C1 segment of cervical spinal cord (tissue), 14 donors: Measurements from ENCODE around the gene NACC1.
"Not testable (repeated sequence)": the region's sequence is repeated elsewhere in the genome, so short reads cannot be mapped to it uniquely, and the experiment has no call there.

Source experiments
- DNase-seq, 14 donors: peaks; one replicate each; lab custom pipeline; 2025; lab: John Stamatoyannopoulos, UW

The NACC1 gene

DNA sequence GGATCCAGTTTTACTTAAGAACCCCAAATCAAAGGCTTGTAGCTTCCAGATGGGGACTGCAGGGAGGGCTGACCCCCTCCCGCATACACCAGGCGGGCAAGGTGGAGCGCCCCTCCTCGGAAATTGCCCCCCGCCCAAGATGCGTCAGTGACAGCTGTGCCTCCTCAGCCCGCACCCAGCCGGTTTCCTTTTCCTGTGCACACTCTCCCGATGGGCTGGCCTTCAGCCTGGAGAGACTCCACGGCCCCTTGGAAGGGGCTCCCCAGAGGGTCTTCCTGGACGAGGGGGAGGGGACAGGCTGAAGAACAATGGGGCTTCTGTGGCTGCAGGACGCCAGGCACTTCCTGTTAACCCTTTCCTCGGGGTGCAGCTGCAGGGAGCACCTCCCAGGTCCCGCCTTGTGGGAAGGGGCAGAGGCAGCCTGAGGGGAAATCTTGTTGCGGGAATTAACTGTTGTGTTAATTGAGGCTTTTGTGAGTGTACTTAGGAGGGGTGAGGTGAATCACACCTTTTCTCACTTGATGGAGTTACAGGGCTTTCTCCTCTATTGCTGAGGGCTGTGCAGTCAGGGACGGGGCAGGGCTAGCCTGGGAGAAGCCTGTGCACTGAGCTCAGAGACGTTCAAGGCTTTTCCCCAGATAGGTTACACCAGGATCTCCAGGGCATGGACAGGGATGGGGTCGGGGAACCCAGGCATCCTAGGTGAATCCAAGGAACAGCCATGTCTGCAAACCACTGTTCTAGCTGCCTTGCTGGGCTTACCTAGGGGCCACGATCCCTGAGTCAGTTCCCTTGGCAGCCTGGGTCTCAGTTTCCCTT is 46.5 kb downstream of the NACC1 start:
- DNase-seq = peak in 5 of 14 donors; percentile 37 to 71 (median 48)

DNA sequence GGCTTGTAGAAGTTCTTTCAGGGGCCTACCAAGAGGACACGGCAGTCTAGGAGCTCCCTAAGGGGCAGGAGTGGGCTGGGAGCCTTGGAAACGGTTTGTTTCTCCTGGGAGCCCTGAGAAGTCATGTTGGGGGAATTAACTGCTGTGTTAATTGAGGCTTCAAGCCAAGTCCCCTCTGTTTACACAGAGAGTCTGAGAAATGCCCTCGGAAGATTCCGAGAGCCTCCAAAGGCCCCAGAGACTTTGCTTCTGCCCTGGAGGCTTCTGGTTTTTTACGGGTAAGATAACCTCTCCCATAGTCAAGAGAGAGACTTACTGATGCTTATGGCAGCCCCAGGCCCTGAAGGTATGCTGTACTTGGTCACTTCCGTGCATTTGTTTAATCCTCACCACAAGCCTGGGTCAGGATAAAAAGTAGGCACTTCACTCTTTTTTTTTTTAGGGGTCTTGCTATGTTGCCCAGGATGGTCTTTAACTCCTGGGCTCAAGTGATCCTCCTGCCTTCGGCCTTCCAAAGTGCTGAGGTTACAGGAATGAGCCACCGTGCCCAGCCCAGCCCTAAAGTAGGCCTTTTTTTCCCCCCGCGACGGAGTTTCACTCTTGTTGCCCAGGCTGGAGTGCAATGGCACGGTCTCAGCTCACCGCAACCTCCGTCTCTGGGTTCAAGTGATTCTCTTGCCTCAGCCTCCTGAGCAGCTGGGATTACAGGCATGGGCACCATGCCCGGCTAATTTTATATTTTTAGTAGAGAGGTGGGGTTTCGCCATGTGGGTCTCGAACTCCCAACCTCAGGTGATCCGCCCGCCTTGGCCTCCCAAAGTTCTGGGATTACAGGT is 47.3 kb downstream of the NACC1 start:
- no peak for DNase-seq

DNA sequence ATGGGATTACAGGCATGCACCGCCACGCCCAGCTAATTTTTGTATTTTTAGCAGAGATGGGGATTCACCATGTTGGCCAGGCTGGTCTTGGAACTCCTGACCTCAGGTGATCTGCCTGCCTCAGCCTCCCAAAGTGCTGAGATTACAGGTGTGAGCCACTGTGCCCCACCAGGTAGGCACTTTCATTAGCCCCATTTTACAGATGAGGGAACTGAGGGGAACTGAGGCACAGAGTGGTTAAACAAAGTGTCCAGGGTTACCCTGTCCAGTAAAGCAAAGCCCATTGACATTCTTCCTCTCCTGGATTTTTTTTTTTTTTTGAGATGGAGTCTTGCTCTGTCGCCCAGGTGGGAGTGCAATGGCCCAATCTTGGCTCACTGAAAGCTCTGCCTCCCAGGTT is 48.1 kb downstream of the NACC1 start:
- not testable (repeated sequence) for DNase-seq

DNA sequence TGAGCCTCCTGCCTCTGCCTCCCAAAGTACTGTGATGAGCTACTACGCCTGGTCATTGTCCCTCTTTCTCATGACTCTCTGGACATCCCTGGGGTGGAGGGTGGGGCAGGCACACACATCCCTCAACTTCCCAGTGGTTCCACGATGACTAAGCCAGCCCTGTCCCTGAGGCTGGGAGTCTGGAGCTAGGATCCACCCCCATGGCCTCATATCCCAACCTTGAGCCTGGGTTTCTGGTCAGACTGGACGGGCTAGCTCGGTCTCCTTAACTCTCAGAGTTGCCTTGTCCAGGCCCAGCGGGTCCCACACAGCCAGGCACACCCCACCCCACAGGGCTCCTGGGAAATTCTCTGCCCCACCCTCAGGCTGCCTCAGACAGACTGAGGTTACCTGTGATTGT is 51.7 kb downstream of the NACC1 start:
- no peak for DNase-seq

DNA sequence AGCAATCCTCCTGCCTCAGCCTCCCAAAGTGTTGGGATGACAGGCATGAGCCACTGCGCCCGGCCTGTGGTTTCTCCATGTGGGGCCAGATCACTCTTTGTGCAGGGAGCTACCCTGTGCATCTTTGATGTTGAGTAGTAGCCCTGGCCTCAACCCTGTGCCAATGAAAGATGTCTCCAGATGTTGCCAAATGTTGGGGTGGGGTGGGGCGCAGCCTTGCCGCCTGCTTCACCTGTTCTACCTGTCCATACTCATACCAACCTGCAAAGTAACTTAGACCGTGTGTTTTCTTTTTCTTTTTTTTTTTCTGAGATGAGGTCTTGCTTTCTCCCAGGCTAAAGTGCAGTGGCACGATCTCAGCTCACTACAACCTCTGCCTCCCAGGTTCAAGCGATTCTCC is 53.1 kb downstream of the NACC1 start:
- no peak for DNase-seq

DNA sequence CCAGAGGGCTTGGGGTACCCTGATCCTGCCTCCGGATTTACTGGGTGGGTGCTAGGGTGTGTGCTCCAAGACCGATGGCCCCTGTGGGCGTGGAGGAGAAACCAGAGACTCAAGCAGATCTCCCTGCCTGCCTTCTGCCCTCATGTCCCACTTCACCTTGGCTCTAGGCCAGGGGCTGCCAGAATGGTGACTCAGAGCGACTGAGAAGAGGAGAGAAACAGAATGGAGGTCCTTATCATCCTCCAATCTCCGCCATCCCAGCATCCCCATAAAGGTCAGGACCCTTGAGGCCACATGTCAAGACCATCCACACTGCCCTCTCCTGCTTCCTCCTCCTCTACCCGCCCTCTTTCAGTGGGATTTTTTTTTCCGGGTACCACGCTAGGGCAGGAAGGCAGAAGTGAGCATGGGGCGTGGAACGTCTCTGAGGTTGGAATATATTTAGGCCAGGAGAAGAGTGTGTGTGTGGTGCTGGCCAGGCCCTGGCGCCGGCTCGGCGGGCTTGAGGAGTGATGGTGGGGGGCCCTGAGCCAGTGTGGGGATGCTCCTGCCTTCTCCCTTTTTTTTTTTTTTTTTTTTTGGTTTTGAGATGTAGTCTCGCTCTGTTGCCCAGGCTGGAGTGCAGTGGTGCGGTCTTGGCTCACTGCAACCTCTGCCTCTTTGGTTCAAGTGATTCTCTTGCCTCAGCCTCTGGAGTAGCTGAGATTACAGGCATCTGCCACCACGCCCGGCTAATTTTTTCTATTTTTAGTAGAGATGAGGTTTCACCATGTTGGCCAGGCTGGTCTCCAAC is 54.5 kb downstream of the NACC1 start:
- peak in 8 of 14 donors; percentile 1 to 60 (median 33) for DNase-seq

DNA sequence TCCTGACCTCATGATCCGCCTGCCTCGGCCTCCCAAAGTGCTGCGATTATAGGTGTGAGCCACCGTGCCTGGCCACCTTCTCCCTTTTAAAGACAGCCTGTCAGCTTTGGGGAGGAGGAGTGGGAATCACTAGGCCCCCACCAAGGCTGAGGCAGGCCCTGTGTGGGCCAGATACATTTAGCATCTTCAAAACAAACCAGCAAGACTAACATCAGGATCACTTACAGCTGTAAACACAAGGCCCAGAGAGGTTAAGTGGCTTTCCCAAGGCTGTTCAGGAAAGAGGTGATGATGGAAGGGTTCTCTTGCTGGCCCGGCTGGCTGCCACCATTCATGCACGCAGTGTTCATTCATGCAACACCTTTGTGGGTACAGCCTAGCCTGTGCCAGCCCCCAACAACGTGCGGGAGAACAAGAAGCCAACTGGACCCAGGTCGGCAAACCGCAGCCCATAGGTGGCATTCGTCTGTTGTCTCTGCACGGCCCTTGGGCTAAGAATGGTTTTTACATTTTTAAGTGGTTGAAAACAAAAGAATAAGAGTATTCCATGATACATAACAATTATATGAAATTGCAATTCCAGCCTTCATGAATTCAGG is 55.2 kb downstream of the NACC1 start:
- DNase-seq = no peak

DNA sequence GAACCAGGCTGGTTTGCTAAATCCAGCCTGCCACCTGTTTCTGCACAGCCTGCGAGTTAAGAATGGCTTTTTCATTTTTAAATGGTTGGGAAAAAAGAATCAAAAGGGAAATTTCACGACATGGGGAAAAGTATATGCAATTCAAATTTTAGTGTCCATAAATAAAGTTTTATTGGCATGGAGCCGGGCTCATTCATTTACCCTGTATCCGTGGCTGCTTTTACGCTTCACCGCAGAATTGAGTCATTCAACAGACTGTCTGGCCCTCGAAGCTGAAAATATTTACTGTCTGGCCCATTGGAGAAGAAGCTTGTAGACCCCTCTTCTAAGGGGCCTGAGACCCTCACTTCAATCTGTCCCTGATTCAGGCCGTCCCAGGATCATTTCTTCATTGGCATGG is 58.3 kb downstream of the NACC1 start:
- no peak for DNase-seq

DNA sequence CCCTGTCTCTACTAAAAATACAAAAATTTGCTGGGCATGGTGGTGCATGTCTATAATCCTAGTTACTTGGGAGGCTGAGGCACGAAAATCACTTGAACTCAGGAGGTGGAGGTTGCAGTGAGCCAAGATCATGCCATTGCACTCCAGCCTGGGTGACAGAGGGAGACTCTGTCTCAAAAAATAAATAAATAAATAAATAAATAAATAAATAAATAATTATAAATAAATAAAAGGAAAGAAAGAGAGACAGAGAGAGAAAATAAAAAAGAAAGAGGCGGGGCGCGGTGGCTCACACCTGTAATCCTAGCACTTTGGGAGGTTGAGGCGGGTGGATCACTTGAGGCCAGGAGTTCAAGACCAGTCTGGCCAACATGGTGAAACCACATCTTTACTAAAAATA is 59.5 kb downstream of the NACC1 start:
- not testable (repeated sequence) for DNase-seq

DNA sequence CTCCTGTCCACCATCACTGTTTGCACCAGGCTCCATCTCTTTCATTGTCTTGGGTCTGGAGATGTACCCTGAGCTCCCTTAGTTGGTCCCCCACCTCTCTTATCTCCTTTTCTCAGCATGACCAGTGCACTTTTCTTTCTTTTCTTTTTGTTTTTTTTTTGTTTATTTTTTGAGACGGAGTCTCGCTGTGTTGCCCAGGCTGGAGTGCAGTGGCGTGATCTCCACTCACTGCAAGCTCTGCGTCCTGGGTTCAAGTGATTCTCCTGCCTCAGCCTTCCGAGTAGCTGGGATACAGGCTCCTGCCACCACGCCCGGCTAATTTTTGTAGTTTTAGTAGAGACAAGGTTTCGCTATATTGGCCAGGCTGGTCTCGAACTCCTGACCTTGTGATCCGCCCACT is 60.2 kb downstream of the NACC1 start:
- DNase-seq = not testable (repeated sequence)

DNA sequence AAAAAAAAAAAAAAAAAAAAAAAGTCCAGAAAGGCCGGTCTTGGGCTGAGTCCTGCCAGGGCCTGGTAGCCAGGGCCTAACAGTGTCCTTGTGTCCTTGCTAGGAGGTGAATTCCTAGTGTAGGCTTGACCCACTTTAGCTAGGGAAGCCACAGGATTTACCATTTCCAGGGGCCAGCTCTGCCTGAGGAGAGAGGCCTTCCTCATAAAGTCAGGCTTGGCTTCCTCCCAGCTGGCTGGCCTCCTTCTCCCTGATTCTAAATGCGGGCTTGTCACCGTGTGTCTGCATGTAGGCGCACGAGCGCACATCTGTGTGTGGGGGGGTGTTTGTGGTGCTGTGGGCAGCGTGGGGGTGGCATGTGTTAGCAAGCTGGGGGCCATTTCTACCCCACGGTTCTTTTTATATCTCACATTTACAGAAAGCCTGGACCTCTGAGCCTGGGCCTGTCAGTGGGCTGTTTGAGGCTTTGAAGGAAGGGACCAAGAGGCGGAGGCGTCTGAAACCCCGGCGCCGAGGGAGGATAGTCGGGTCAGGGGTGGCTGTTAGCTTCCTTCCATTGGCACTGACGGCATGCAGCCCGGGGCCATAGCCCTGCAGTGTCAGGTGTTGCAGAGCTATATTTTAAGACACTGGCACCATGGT is 63.8 kb downstream of the NACC1 start:
- DNase-seq = peak in 11 of 14 donors; percentile 2 to 45 (median 21)

DNA sequence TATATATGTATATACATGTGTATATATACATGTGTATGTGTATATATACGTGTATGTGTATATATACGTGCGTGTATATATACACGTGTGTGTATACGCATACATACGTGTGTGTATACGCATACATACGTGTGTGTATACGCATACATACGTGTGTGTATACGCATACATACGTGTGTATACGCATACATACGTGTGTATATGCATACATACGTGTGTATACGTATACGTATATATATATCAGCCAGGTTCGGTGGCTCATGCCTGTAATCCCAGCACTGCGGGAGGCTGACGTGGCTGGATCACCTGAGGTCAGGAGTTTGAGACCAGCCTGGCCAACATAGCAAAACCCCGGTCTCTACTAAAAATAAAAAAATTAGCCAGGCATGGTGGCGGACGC is 66.9 kb downstream of the NACC1 start:
- DNase-seq = not testable (repeated sequence)

DNA sequence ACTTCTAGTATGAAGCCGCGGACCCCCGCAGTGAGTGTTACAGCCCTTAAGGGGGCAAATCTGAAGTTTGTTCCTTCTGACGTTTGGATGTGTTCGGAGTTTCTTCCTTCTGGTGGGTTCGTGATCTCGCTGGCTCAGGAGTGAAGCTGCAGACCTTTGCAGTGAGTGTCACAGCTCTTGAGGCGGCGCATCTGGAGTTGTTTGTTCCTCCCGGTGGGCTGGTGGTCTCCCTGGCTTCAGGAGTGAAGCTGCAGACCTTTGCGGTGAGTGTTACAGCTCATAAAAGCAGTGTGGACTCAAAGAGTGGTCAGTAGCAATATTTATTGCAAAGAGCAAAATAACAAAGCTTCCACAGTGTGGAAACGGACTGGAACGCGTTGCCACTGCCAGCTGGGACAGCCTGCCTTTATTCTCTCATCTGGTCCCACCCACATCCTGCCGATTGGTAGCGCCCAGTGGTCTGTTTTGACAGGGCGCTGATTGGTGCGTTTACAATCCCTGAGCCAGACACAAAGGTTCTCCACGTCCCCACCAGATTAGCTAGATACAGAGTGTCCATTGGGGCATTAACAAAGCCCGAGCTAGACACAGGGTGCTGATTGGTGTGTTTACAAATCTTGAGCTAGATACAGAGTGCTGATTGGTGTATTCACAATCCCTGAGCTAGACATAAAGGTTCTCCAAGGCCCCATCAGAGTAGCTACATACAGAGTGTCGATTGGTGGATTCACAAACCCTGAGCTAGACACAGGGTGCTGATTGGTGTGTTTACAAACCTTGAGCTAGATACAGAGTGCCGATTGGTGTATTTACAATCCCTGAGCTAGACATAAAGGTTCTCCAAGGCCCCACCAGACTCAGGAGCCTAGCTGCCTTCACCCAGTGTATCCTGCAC is 67.9 kb downstream of the NACC1 start:
- DNase-seq = peak in 4 of 14 donors; percentile 5 to 40 (median 12)

DNA sequence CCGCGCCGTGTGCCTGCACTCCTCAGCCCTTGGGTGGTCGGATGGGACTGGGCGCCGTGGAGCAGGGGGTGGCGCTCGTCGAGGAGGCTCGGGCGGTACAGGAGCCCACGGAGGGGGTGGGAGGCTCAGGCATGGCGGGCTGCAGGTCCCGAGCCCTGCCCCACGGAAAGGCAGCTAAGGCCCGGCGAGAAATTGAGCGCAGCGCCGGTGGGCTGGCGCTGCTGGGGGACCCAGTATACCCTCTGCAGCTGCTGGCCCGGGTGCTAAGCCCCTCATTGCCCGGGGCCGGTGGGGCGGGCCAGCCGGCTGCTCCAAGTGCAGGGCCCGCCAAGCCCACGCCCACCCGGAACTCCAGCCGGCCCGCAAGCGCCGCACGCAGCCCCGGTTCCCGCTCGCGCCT is 68.6 kb downstream of the NACC1 start:
- DNase-seq = not testable (repeated sequence)

DNA sequence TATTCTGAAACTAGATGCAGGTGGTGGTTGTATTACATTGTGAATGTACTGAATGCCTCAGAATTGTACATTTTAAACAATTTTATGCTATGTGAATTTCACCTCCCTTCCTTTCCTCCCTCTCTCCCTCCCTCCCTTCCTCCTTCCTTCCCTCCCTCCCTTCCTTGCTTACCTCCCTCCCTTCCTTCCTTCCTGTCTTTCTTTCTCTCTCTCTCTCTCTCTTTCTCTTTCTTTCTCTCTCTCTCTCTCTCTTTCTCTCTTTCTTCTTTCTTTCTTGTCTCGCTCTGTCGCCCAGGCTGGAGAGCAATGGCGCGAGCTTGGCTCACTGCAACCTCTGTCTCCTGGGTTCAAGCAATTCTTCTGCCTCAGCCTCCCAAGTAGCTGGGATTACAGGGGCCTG is 69.4 kb downstream of the NACC1 start:
- no peak for DNase-seq

DNA sequence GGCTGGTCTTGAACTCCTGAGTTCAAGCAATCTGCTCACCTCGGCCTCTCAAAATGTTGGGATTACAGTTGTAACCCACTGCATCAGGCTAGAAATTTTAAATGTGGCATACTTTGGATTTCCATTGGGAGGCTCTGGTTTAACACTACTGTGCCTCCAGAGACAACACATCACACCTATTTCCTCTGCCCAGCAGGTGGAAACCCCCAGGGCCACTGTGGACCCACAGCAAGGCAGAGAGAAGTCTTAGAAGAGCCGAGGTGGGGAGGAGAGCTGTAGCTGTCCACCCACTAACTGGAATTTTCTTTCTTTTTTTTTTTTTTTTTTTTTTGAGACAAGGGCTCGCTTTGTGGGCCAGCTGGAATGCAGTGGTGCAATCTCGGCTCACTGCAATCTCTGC is 71.5 kb downstream of the NACC1 start:
- DNase-seq = no peak
